ENCODE data around the gene NHEJ1.

The NHEJ1 gene

DNA sequence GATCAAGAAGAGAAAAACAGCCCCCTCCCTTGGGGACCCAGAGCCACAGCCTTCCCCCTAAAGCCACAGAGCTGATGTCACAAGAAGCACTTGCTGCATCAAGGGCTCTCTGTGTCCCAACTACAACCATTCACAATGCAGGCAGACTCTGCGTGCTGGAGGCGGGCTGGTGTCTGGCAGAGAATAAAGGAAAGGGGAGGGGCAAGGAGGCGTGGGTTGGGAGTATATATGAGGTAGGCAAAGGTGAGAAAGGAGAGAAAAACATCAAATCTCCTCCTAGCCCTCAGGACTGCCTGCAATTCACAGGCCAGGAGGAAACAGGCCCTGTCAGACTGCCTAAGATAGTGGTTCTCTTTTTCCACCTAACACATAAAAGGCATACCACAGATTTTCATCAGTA lies 51.1 kb downstream of the NHEJ1 start:
- Histone ChIP-seq H3K9ac (ENCODE audit: low read length) (no peak overlapping the region), H3K4me1 (ENCODE audit: control insufficient read depth, insufficient read depth, low read length) (peaks cover 66% of the 10 kb centered on the region)

DNA sequence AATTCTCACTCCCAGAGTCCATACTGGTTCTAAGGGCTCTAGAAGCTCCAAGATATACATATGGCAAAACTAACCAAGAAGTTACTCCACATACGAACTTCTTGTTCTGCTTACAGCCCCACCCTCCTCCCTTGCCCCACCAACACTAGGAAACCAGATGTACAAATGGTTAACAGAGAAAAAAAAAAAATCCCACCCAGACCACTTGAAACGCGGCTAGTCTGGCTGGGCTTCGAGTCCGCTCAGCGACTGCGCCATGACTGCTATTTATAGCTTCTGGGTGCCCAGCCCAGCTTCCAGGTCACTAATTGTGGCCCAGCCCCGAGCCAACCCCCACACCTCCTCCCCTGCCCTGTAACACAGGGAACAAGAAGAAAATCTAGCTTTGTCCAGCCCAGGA lies 52.9 kb downstream of the NHEJ1 start:
- Histone ChIP-seq H3K4me1 (ENCODE audit: control insufficient read depth, insufficient read depth, low read length) (peaks cover 60% of the 10 kb centered on the region), H3K36me3 (ENCODE audit: control insufficient read depth, insufficient read depth, low read length) (no peaks in the 10 kb centered on the region), H3K9me3 (ENCODE audit: control insufficient read depth, low read length) (no peaks in the 10 kb centered on the region), H3K27me3 (ENCODE audit: control insufficient read depth, insufficient read depth, low read length) (no peaks in the 10 kb centered on the region), H3K4me3 (ENCODE audit: low read length) (no peak overlapping the region), H3K9ac (ENCODE audit: low read length) (no peak overlapping the region)

More for the DNA sequence above, 51.1 kb downstream of the NHEJ1 start:
- Histone ChIP-seq H3K36me3 (ENCODE audit: control insufficient read depth, insufficient read depth, low read length) (no peaks in the 10 kb centered on the region), H3K9me3 (ENCODE audit: control insufficient read depth, low read length) (no peaks in the 10 kb centered on the region), H3K4me3 (ENCODE audit: low read length) (no peak overlapping the region), H3K27me3 (ENCODE audit: control insufficient read depth, insufficient read depth, low read length) (no peaks in the 10 kb centered on the region)

GRCh38 chr2:219106251-219106650 lies 54.4 kb downstream of the NHEJ1 start:
- no peaks in the 10 kb centered on the region for H3K36me3 ChIP-seq (ENCODE audit: control insufficient read depth, insufficient read depth, low read length)
- no peaks in the 10 kb centered on the region for H3K9me3 ChIP-seq (ENCODE audit: control insufficient read depth, low read length)
- H3K9ac ChIP-seq (ENCODE audit: low read length): no peak overlapping the region
- no peak overlapping the region for H3K4me3 ChIP-seq (ENCODE audit: low read length)
- peaks cover 47% of the 10 kb centered on the region for H3K4me1 ChIP-seq (ENCODE audit: control insufficient read depth, insufficient read depth, low read length)
- H3K27me3 ChIP-seq (ENCODE audit: control insufficient read depth, insufficient read depth, low read length): no peaks in the 10 kb centered on the region

DNA sequence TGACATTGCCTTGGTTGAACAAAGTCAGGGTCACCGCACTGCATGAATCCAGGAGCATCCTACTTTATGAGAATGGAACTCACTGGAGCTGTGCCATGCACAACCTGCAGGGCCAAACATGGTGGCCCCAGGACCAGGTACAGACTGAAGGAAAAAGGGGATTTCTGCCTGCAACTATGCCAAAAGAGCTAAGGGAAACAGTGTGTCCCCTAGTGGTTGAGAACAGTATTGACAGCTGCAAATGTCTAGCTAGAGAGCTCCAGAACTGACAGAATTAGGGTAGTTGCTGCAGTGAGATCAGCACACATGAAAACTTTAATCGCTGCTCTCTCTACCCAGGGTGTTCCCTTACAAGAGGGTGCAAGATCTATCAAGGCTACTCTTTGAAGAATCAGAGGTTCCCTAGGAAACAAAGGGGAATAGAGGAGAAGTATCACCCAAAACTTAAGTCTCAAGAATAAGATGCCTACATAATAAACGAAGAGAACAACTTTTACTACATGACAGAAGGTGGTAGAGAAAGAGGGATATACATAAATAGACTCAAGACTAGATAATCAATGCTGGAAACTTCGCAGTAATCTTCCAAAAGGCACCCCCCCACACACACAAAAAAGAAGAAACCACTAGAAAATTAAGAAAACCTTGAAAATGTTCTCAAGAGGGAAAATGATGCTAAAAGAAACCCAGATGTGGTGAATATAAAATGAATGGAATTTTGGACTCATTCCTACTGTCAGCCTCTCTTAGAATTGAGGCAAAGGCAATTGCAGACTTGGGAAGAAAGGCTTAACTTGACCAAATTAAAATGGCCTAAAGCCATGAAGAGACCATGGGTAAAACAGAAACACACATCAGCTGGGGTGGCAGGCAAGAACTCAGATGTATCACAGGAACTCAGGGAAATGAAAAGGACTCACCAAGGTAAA lies 56.2 kb downstream of the NHEJ1 start:
- no peak overlapping the region for H3K9ac ChIP-seq (ENCODE audit: low read length)
- H3K9me3 ChIP-seq (ENCODE audit: control insufficient read depth, low read length): no peaks in the 10 kb centered on the region
- no peak overlapping the region for H3K4me3 ChIP-seq (ENCODE audit: low read length)
- no peaks in the 10 kb centered on the region for H3K27me3 ChIP-seq (ENCODE audit: control insufficient read depth, insufficient read depth, low read length)
- H3K36me3 ChIP-seq (ENCODE audit: control insufficient read depth, insufficient read depth, low read length): no peaks in the 10 kb centered on the region
- H3K4me1 ChIP-seq (ENCODE audit: control insufficient read depth, insufficient read depth, low read length): peaks cover 30% of the 10 kb centered on the region

DNA sequence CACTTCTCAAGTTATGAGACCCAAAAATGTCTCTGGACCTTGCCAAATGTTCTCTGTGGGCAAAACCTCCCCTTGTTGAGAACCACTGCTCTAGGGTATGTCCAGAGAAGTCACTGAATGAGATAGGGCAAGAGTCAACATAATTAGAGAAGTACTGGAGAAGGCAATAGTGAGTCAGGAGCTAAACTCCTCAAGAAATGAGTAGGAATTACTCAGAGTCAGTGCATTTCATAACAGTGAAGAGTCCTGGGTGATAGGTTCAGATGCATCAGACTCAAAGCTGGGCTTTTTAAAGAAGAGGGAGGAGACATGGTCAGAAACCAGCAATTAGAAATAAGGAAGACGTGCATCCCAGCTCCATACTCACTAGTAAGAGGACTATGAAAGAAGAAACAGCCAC lies 61.3 kb downstream of the NHEJ1 start:
- H3K4me3 ChIP-seq (ENCODE audit: low read length): no peak overlapping the region
- H3K36me3 ChIP-seq (ENCODE audit: control insufficient read depth, insufficient read depth, low read length): no peaks in the 10 kb centered on the region
- no peaks in the 10 kb centered on the region for H3K27me3 ChIP-seq (ENCODE audit: control insufficient read depth, insufficient read depth, low read length)
- H3K9ac ChIP-seq (ENCODE audit: low read length): no peak overlapping the region
- H3K4me1 ChIP-seq (ENCODE audit: control insufficient read depth, insufficient read depth, low read length): peaks cover 5% of the 10 kb centered on the region
- no peaks in the 10 kb centered on the region for H3K9me3 ChIP-seq (ENCODE audit: control insufficient read depth, low read length)

GRCh38 chr2:219095406-219095935 lies 65.1 kb downstream of the NHEJ1 start:
- no peak overlapping the region for H3K9ac ChIP-seq (ENCODE audit: low read length)
- peaks cover 11% of the 10 kb centered on the region for H3K4me1 ChIP-seq (ENCODE audit: control insufficient read depth, insufficient read depth, low read length)
- no peaks in the 10 kb centered on the region for H3K9me3 ChIP-seq (ENCODE audit: control insufficient read depth, low read length)
- no peak overlapping the region for H3K4me3 ChIP-seq (ENCODE audit: low read length)
- H3K36me3 ChIP-seq (ENCODE audit: control insufficient read depth, insufficient read depth, low read length): no peaks in the 10 kb centered on the region
- H3K27me3 ChIP-seq (ENCODE audit: control insufficient read depth, insufficient read depth, low read length): no peaks in the 10 kb centered on the region

DNA sequence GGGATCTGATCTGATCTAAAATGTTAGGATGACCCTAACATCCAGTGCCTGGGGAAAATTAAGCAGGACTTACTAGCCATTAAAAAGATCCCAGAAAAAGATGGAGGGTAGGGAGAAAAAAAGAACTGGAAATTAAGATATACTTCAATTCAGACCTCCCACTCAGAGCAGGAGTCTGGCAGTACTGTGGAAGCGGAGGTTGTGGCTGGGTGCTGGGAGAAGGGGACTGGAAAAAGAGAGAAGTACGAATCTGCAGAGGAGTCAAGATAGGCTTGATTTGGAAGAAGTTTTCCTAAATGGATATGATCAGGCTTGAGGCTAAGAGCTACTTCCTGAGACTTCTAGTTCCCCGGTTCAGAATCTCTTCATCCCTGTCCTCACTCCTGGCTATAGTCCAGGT lies 66.4 kb downstream of the NHEJ1 start:
- peaks cover 11% of the 10 kb centered on the region for H3K4me1 ChIP-seq (ENCODE audit: control insufficient read depth, insufficient read depth, low read length)
- H3K9me3 ChIP-seq (ENCODE audit: control insufficient read depth, low read length): no peaks in the 10 kb centered on the region
- H3K27me3 ChIP-seq (ENCODE audit: control insufficient read depth, insufficient read depth, low read length): no peaks in the 10 kb centered on the region
- no peak overlapping the region for H3K9ac ChIP-seq (ENCODE audit: low read length)
- H3K36me3 ChIP-seq (ENCODE audit: control insufficient read depth, insufficient read depth, low read length): no peaks in the 10 kb centered on the region
- H3K4me3 ChIP-seq (ENCODE audit: low read length): no peak overlapping the region

DNA sequence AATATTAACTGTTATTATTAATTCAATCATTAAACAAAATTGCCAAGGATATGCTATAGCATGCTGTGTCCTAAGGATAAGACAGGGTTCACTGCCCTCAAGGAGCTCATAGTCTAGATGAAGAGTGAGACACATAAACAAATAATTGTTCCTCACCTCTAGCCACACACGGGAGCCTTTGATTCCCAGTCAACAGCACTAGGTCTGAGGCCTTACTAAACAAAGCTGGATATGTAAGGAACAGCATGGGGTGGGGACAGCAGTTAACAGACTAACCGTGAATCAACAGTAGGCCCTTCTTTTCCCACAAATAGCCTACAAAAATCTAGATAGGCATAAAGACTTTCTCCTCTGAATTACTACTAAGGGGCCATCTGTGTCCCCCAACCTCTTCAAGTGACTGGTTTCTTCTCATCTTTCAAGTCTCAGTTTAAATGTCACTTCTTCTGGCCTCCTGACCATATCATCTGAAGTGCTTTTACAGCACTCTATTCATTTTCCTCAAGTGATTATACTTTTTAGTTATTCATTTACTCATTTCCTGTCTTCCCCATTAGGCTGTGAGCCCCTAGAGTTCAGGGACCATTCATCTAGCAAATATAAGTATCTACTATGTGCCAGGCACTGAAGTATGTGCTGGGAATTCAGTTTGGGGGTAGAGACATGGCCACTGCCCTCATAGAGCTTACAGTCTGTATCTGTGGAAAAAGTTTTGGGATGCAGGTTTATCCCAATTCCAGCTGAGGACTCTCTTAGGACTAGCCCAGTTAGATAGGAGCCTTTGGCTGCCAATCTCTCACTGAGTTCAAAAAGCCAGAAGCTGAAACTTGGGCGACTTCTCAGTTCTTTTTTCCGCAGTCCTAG lies 69.9 kb downstream of the NHEJ1 start:
- Histone ChIP-seq H3K27me3 (ENCODE audit: control insufficient read depth, insufficient read depth, low read length) (no peaks in the 10 kb centered on the region), H3K9ac (ENCODE audit: low read length) (no peak overlapping the region)

GRCh38 chr2:219089330-219089729 lies 71.3 kb downstream of the NHEJ1 start:
- Histone ChIP-seq H3K36me3 (ENCODE audit: control insufficient read depth, insufficient read depth, low read length) (no peaks in the 10 kb centered on the region), H3K4me1 (ENCODE audit: control insufficient read depth, insufficient read depth, low read length) (peaks cover 15% of the 10 kb centered on the region), H3K9ac (ENCODE audit: low read length) (no peak overlapping the region), H3K27me3 (ENCODE audit: control insufficient read depth, insufficient read depth, low read length) (no peaks in the 10 kb centered on the region), H3K4me3 (ENCODE audit: low read length) (no peak overlapping the region), H3K9me3 (ENCODE audit: control insufficient read depth, low read length) (no peaks in the 10 kb centered on the region)

More for the DNA sequence above, 69.9 kb downstream of the NHEJ1 start:
- Histone ChIP-seq H3K4me3 (ENCODE audit: low read length) (no peak overlapping the region), H3K4me1 (ENCODE audit: control insufficient read depth, insufficient read depth, low read length) (peaks cover 15% of the 10 kb centered on the region), H3K36me3 (ENCODE audit: control insufficient read depth, insufficient read depth, low read length) (no peaks in the 10 kb centered on the region), H3K9me3 (ENCODE audit: control insufficient read depth, low read length) (no peaks in the 10 kb centered on the region)

DNA sequence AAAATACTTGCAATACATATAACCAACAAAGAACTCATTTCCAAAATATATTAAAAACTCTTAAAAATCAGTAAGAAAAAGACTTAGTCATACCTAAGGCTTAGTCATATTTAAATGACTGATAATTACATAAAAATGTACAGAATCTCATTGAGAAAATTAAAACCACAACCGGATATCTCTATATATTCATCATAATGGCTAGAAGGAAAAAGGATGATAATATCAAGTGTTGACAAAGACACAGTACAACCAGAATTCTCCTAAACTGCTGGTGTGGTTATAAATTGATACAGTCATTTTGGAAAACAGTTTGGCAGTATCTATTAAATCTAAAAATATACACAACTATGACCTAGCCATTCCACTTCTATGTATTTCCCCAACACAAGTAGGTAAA lies 72.8 kb downstream of the NHEJ1 start:
- Histone ChIP-seq H3K4me3 (ENCODE audit: low read length) (no peak overlapping the region), H3K27me3 (ENCODE audit: control insufficient read depth, insufficient read depth, low read length) (no peaks in the 10 kb centered on the region), H3K9me3 (ENCODE audit: control insufficient read depth, low read length) (no peaks in the 10 kb centered on the region), H3K4me1 (ENCODE audit: control insufficient read depth, insufficient read depth, low read length) (peaks cover 24% of the 10 kb centered on the region), H3K9ac (ENCODE audit: low read length) (no peak overlapping the region), H3K36me3 (ENCODE audit: control insufficient read depth, insufficient read depth, low read length) (no peaks in the 10 kb centered on the region)

DNA sequence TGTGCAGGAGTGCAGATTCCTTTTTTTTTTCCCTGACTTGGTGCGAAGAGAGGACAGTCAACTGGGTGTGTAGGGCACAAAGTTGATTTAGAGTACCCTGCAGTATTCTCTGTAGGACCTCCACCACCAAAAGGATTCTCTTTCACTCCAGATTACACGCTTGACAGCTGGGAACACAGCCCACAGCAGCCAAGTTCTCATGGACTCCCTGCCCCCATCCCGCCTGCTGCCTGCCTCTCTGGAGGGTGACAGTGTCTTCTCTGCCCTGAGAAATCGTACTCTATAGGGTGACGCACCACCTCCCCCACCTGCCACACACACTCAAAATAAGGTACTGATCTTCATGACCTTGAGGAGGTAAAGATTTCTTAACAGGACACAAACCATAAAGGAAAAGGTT lies 73.3 kb downstream of the NHEJ1 start:
- Histone ChIP-seq H3K27me3 (ENCODE audit: control insufficient read depth, insufficient read depth, low read length) (no peaks in the 10 kb centered on the region), H3K9me3 (ENCODE audit: control insufficient read depth, low read length) (no peaks in the 10 kb centered on the region), H3K9ac (ENCODE audit: low read length) (no peak overlapping the region), H3K4me1 (ENCODE audit: control insufficient read depth, insufficient read depth, low read length) (peaks cover 25% of the 10 kb centered on the region), H3K36me3 (ENCODE audit: control insufficient read depth, insufficient read depth, low read length) (no peaks in the 10 kb centered on the region), H3K4me3 (ENCODE audit: low read length) (no peak overlapping the region)

DNA sequence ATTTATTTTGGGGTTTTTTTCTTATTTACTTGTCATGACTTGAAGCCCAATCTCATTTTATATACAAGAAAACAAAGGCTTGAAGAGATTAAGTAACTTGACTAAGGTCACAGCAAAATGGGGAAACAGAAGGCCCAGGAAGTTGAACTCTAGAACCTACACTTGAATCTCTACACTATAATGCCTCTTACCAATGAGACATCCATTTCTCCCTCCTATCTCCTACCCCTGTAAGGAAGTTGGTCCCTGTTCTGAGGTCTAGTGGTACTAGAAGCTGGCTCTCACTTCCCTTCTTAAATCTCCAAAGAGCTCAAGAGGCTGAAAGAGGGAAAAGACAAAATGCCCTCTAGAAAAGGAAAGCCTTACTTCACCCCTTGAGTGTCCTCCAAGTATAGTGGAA lies 74.4 kb downstream of the NHEJ1 start:
- Histone ChIP-seq H3K9me3 (ENCODE audit: control insufficient read depth, low read length) (no peaks in the 10 kb centered on the region), H3K27me3 (ENCODE audit: control insufficient read depth, insufficient read depth, low read length) (no peaks in the 10 kb centered on the region), H3K4me3 (ENCODE audit: low read length) (no peak overlapping the region), H3K9ac (ENCODE audit: low read length) (no peak overlapping the region), H3K4me1 (ENCODE audit: control insufficient read depth, insufficient read depth, low read length) (peaks cover 31% of the 10 kb centered on the region), H3K36me3 (ENCODE audit: control insufficient read depth, insufficient read depth, low read length) (no peaks in the 10 kb centered on the region)
